ENCODE measurements around the gene DERL3.

Gene DERL3

DNA sequence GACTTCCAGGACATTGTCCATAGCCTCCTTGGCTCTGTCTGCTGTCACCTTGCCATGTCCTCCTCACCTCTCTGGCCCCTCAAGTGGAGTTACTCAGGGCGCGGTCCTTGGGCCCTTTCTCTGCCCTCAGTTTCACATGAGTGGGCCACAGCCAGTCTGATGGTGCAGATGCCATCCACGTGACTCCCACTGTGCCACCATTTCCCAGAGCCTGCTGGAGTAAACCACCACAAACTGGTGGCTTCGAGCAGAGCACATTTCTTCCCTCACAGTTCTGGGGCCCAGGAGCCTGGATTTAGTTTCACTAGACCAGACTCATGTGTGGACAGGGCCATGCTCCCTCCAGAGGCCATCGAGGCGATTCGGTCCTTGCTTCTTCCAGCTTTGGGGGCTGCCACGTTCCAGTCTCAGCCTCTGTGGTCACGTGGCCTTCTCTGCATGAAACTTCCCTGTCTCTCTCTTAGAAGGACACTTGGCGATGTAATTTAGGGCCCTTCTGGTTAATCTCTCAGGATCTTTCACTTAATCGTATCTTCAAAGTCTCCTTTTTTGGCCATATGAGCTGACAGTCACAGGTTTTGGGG is 37.5 kb downstream of the DERL3 start:
- no peak for DNase-seq

DNA sequence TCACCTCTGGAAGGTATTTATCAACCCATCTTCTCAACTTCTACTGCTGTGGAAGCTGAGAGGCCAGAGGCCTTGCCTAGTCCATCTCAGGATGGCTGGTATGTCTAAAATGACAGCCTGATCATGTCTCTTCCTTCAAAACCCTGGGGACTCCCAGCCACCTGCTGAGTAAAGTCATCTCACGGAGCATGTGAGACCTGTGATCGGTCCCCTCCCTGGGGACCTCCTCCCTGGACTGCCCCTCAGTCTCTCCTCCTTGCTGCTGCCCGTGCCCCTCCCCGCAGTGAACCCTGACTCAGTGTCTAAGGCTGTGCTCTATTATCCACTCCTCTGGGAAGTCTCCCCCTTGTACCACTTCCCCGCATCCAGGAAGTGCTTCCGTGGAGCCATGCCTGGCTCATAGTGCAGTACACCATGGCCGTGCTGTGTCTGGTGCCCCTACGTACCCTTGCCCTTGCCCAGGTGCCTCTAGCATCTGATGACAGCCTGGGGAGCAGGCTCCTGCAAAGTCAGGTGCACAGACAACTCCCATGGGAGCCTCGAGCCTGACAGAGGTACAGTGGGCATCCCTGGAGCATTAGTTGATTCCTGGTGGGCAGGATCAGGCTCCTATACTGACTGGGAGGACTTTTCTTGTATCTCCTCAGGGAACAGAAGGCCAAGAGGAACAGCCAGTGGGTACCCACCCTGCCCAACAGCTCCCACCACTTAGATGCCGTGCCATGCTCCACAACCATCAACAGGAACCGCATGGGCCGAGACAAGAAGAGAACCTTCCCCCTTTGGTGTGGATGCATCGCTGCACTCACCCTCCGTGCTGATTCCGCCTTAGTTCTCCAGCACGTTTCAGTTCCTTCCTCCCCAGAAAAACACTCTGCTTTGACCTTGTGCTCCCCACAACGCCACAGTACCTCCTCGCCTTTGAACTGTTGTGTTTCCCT is 38.2 kb downstream of the DERL3 start:
- DNase-seq: no peak

DNA sequence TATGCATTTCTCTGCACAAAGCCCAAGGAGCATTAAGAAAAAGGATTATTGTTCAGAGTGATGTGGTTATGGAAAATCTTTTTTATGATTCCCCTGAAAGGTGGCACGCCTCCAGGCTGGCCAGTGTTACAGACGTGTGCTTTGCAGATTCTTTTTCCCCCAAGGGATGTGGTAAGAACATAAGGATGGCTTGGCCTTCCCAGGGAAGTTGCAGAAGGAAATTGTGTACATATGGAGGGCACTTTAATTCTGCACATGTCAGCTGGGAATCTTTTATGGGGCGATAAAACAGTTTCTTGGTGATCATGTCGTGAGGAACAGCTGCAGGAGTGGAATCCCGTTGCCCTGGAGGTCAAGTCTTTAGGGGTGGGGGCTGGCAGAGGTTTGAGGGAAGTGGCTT is 42.3 kb downstream of the DERL3 start:
- DNase-seq: no peak

DNA sequence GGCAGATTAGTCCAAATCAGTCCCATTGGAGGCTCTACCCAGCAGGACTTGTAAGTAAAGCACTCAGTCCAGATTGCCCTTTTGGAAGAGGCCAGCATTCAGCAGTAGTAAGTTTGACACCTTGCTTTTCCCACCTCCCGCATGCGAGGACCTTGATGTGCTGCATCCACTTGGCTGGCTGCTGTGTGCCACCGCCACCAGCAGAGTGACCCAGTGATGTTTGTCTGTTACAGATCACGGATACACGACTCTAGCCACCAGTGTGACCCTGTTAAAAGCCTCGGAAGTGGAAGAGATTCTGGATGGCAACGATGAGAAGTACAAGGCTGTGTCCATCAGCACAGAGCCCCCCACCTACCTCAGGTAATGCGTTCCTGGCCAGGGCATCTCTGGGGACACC is 45.5 kb downstream of the DERL3 start:
- no peak for DNase-seq

DNA sequence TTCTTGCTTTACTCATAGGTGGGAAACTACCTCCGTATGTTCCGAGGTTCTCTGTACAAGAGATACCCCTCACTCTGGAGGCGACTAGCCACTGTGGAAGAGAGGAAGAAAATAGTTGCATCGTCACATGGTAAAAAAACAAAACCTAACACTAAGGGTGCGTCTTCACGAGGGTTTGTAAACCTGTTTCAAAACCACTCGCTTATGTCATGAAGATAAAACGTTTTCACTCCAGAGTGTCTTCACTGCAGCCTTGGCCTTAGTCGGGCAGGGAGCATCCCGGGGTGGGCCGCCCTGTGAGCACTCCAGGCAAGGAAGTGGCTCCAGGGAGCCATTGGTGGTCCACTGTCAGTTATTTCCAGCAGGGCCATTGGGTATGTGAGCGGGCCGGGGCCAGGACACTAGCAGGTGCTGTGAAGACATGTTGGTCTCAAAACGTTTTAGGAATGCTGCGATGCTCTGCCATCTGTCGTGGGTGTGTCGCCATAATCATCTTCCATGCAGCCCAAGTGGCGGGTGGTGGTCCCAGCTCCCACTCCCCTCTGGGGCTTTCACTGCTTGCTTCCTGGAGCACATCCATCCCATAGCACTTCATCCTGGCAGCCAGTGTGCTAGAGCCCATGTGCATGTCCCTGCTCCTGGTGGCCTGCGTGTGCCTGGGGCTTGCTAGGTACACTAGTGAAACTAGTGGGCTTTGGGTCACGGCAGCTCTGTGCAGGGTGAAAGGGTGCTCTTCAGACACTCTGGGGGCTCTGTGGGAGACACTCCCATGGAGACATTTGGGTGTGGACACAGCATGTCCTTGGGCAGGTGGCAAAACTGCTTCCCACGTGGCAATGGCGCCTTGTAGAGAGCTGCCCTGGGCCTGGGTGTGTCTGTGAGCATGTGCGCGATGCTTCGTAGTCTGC is 46.8 kb downstream of the DERL3 start:
- DNase-seq: no peak

DNA sequence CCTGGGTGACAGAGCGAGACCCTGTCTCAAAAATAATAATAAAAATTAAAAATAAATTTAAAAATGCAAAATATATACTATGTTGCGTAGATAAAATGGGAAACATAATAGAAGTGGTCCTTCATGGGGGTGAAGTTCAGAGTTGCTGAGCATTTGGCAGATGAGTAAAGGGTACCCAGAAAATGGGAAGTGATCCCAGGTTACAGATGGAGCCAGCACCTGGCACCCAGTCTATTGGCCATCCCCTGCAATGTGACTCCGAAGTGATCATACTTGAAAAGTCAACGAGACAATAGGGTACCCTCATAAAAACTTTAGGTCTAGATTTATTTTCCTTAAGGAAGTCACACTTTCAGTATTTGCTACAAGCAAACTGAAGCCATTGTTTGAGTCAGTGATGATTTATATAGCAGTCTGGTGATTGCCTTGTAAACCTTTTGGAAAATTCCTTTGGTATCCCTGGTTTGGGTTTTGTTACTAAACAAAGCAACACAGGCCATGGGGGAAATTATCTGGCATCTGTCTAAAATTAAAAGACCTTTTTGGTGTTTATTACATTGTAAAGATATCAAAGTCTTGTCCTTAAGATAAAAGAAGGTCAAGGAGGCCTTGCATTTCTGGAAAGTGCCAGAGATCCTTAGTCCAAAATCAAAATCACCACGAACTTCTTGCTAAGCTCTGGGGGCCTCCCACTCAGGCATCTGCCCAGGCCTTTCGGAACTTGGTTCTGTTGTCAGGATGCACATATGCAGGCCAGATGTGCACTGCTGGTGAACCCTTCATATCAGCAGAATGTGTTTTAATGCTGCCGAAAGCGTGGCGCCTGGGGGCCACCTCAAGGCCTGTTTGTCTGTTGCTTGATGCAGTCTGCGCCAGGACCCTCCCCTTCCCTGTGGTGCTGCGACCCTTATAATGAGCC is 47.7 kb downstream of the DERL3 start:
- no peak for DNase-seq

DNA sequence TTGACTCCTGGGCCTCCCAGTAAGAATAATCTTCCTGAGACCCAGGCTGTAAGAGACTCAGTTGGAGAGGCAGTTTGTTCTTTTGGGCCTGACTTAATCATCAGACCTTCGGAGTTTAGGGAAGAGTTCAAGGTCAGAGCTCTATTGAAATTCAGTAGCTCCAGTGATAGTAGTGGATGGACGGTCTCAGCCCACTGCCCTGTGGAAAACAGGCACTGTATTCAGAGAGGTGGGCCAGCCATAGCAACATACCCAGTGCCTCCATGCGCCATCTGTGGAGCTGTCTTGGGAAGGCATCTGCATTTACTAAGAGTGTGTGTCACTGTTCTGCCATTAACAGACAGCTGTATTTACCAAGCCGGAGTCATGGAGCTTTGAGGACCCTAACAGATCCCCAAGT is 49.2 kb downstream of the DERL3 start:
- no peak for DNase-seq

DNA sequence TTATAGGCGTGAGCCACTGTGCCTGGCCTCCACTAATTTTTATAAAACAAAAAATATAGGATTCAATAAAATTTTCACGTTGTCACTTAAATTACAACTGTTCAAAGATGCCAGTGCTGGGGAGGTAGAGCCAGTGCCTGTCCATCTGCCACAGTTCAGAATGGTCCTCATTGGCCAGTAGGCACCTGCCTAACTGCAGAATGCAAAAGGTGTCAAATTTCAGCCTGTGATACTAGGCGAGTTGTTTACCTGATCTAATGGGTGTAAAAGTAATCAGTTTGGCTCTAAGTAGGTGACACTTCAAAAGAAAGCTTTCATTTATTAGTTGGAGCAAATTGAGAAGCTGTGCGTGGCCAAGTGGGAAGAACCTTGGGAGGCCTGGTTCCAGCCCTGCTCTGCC is 49.7 kb downstream of the DERL3 start:
- no peak for DNase-seq

DNA sequence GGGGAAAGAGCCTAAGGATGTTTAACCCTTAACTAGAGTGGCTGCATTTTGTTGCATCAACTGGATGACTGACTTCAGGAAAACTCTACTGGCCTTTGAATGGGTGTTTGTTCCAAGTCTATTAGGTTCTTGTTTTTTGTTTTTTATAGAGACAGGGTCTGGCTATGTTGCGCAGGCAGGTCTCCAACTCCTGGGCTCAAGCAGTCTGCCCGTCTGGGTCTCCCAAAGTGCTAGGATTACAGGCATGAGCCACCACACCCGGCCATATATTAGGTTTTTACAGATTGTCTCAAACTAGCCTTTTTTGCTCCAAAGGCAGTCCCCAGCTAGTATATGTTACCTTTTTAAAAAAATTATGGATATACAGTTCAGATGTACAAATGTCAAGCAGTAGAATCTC is 50.9 kb downstream of the DERL3 start:
- DNase-seq: no peak

DNA sequence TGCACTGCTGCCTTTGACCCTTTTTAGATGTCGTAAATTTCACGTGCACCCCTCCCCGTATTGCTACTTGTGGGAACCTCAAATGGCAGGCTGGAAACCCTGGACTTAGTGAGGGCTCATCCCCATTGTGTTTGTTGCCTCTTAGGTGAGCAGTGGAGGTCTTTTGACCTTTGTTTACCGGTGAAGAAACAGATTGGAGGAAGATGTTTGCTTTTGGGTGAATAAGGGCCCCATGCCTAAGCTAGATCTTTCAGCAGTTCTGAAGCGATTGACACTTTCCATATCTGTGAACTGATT is 51.3 kb downstream of the DERL3 start:
- no peak for DNase-seq

DNA sequence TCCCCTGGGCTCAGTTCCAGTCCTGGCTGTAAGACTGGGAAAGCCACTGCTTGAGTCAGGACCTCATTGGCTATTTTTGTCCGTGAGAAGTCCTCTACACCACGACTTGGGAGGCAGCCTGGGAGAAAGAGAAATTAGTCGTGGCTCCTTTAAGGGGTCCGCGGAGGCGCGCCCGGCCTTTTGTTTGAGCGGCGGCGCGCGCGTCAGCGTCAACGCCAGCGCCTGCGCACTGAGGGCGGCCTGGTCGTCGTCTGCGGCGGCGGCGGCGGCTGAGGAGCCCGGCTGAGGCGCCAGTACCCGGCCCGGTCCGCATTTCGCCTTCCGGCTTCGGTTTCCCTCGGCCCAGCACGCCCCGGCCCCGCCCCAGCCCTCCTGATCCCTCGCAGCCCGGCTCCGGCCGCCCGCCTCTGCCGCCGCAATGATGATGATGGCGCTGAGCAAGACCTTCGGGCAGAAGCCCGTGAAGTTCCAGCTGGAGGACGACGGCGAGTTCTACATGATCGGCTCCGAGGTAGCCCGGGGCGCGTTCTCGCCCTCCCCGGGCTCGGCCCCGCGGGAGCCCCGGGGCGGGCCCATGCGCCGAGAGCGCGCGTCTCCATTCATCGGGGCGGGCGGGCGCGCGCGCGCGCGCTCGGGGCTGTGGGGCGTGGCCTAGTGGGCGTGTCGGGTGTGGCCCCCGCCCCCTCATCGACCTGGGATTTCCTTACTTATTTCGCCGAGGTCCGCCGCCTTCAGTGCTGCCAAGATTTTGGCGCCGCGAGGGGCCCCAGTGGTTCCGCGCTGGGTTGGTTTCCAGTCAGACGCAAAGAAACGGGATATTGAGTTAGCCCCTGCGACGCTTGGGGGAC is 51.8 kb downstream of the DERL3 start, which contains the start of gene SMARCB1:
Gene SMARCB1 (plus strand): TSS at position 215 of the 848 bp plus-strand sequence. CDS start 204 bp downstream, at position 419.
- DNase-seq: peak; percentile 35

DNA sequence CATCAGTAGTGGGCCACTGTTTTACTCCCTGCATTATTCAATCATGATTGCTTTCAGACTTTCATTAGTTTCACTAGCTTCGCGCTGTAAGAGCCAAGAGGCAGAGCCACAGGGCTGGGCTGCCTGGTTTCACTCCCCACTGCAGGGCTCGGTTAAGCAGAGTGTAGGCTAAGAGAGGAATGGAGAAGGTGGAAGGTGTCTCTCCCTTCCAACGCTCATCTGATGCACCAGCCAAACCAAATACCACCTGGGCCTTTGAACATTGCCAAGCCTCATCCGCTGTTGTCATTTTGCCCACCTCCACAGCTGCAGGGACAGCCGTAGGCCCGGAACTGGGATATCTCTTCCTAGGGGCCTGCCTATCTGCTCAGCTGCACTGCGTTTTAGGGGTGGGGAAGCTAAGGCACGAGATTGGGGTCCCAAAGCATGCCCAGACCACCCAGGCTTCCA is 52.5 kb downstream of the DERL3 start:
- no peak for DNase-seq

All from NCI-H524 treated with DMSO at 0.1 percent for 48 hours (cell line).